NCI-H69 (cell line): ENCODE measurements around the gene CDH13.
A peak's percentile ranks its signal among the peaks of the same experiment; 100 is the strongest.

Experiments
- DNase-seq: peaks from one replicate; lab custom pipeline; 2025; lab: John Stamatoyannopoulos, UW

Gene CDH13

GRCh38 chr16:82999711-83000110 is 372.9 kb downstream of the CDH13 start:
- no peak for DNase-seq

- DNase-seq = peak; percentile 60
Measured at GRCh38 chr16:83002351-83003334, 375.9 kb downstream of the CDH13 start.

GRCh38 chr16:83004868-83005652 is 378.3 kb downstream of the CDH13 start:
- no peak for DNase-seq

GRCh38 chr16:83005653-83006160 is 378.9 kb downstream of the CDH13 start:
- DNase-seq = no peak

GRCh38 chr16:83010776-83011720 is 384.3 kb downstream of the CDH13 start:
- DNase-seq = no peak

- DNase-seq = no peak
Measured at GRCh38 chr16:83011939-83012338, 385.2 kb downstream of the CDH13 start.

- DNase-seq = no peak
Measured at GRCh38 chr16:83013071-83013470, 386.3 kb downstream of the CDH13 start.

GRCh38 chr16:83019963-83020362 is 393.2 kb downstream of the CDH13 start:
- no peak for DNase-seq

GRCh38 chr16:83021045-83021444 is 394.3 kb downstream of the CDH13 start:
- no peak for DNase-seq

- DNase-seq = no peak
Measured at GRCh38 chr16:83021746-83022145, 395.0 kb downstream of the CDH13 start.

- DNase-seq = no peak
Measured at GRCh38 chr16:83023011-83023410, 396.2 kb downstream of the CDH13 start.

GRCh38 chr16:83023640-83024039 is 396.9 kb downstream of the CDH13 start:
- DNase-seq = no peak

GRCh38 chr16:83027973-83028372 is 401.2 kb downstream of the CDH13 start:
- no peak for DNase-seq

- DNase-seq = no peak
Measured at GRCh38 chr16:83029467-83029866, 402.7 kb downstream of the CDH13 start.

GRCh38 chr16:83031524-83031923 is 404.8 kb downstream of the CDH13 start:
- no peak for DNase-seq

- no peak for DNase-seq
Measured at GRCh38 chr16:83037102-83037501, 410.3 kb downstream of the CDH13 start.

- no peak for DNase-seq
Measured at GRCh38 chr16:83037884-83038283, 411.1 kb downstream of the CDH13 start.

GRCh38 chr16:83040174-83040573 is 413.4 kb downstream of the CDH13 start:
- no peak for DNase-seq

- DNase-seq = no peak
Measured at GRCh38 chr16:83044589-83044988, 417.8 kb downstream of the CDH13 start.

GRCh38 chr16:83045790-83046189 is 419.0 kb downstream of the CDH13 start:
- no peak for DNase-seq

- no peak for DNase-seq
Measured at GRCh38 chr16:83046664-83047063, 419.9 kb downstream of the CDH13 start.

- no peak for DNase-seq
Measured at GRCh38 chr16:83051451-83051850, 424.7 kb downstream of the CDH13 start.
